ENCODE measurements around the gene YY1AP1.
"Not testable (repeated sequence)": the region's sequence is repeated elsewhere in the genome, so short reads cannot be mapped to it uniquely, and the experiment has no call there.

Gene YY1AP1

GRCh38 chr1:155688324-155689080 is at the start of gene YY1AP1:
Gene YY1AP1 (minus strand): TSS chr1:155688774. CDS start chr1:155680436, 8,338 bp downstream.
- peak; percentile 89 for DNase-seq (ENCODE audit: low spot score)

DNA sequence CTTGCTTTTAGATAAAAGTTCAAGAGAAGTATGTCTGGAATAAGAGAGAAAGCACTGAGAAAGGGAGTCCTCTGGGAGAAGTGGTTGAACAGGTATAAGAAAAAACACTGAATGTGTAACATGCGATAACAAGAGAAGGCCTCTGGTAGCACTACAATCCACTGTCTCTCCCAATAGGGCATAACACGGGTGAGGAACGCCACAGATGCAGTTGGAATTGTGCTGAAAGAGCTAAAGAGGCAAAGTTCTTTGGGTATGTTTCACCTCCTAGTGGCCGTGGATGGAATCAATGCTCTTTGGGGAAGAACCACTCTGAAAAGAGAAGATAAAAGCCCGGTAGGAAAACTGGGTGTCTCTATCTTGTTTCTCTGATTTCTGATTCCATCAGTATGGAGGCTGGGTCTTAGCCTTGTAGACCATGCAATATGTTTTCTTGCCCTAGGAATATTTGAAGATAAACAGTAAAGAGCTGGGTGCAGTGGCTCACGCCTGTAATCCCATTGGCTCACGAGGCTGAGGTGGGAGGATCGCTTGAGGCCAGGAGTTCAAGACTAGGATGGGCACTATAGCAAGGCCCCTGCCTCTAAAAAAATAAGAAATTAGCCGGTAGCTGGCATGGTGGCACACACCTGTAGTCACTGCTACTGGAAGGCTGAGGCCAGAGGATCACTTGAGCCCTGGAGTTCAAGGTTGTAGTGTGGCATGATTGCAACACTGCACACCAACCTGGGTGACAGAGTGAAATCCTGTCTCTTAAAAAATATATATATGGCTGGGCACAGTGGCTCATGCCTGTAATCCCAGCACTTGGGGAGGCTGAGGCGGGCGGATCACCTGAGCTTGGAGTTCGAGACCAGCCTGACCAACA is 40.7 kb upstream of the YY1AP1 start:
- peak; percentile 56 for DNase-seq (ENCODE audit: low spot score)

GRCh38 chr1:155725142-155725541 is 36.6 kb upstream of the YY1AP1 start:
- no peak for DNase-seq (ENCODE audit: low spot score)

GRCh38 chr1:155719703-155720102 is 31.1 kb upstream of the YY1AP1 start:
- no peak for DNase-seq (ENCODE audit: low spot score)

GRCh38 chr1:155718524-155719115 is 30.0 kb upstream of the YY1AP1 start:
- DNase-seq (ENCODE audit: low spot score) = not testable (repeated sequence)

GRCh38 chr1:155717041-155717440 is 28.5 kb upstream of the YY1AP1 start:
- no peak for DNase-seq (ENCODE audit: low spot score)

DNA sequence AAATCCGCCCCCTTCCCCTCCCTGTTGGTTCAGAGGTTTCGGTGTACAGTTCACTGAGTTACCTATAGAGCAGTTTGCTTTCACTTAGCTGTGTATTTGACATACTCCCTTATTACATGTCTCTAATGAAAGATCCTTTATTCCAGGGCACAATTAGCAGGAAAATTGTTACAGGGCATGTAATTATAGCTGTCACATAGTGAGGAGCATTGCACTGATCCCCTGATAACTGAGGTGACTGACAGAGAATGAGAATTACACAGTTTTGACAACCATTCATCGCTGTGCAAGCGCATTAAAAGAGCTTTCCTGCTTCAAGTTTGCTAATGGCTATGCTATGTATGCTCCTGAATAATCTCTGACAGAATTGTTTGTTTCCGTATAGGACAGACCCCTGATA is 27.2 kb upstream of the YY1AP1 start:
- no peak for DNase-seq (ENCODE audit: low spot score)

- DNase-seq (ENCODE audit: low spot score) = not testable (repeated sequence)
Measured at GRCh38 chr1:155715056-155715455, 26.5 kb upstream of the YY1AP1 start.

DNA sequence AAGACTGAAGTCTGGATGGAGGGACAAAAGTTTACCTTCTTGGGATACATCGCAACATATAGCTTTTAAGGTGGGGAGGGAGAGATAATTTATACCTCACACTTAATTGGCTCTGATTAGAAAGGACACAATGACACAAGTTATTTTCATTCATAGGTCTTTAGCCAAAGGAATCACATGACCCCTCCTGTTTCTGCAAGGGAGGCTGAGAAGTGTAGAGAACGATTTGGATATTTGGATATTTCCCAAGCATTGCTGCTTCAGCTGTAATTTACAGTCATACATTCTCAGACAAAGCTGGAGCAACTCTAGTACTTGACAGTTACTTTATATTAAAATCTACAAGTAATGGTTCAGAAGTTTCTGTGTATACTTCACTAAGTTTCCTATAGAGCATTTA is 24.5 kb upstream of the YY1AP1 start:
- no peak for DNase-seq (ENCODE audit: low spot score)

DNA sequence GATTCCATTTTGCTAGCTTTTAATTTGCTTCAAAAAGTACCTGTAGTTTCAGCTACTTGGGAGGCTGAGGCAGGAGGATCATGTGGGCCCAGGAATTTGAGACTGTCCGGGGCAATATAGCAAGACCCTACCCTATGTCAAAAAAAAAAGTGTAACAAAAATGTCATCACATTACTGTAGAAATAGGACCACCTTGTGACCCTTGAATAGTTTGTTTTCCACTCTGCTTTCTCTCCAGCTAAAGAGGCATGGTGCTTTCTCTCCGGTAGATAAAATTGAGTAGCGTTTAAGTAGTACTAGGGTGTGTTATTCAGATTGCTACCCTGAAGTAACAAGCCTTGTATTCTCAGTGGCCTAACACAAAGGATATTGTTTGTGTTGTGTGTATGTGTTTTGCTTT is 24.1 kb upstream of the YY1AP1 start:
- not testable (repeated sequence) for DNase-seq (ENCODE audit: low spot score)

DNA sequence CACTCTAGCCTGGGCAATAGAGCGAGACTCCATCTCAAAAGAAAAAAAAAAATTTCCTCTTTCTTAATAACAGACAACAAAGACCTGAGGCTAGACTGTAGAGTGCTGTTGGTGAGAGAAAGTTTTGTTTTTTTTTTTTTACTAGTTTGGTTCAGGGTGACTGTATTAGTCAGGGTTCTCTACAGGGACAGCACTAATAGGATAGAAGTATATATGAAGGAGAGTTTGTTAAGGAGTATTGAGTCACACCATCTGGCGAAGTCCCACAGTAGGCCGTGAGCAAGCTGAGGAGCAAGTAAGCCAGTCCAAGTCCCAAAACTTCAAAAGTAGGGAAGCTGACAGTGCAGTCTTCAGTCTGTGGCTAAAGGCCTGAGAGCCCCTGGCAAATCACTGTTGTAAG is 22.9 kb upstream of the YY1AP1 start:
- not testable (repeated sequence) for DNase-seq (ENCODE audit: low spot score)

- no peak for DNase-seq (ENCODE audit: low spot score)
Measured at GRCh38 chr1:155709391-155709790, 20.8 kb upstream of the YY1AP1 start.

DNA sequence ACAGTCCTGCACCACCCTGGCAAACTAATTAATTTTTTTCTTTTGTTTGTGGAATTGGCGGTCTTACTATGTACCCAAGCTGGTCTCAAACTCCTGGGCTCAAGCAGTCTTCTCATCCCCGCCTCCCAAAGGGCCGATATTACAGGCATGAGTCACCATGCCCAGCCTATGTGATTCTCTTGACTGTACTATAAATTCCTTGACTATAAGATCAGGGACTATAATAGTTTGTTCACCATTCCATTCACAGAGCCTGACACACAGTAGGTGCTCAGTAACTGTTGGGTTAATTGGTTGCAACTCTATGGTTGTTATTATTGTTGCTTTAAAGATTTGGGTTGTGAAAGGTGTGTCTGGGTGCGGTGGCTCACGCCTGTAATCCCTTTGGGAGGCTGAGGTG is 17.6 kb upstream of the YY1AP1 start:
- DNase-seq (ENCODE audit: low spot score) = peak; percentile 39

- DNase-seq (ENCODE audit: low spot score) = not testable (repeated sequence)
Measured at GRCh38 chr1:155704414-155704813, 15.8 kb upstream of the YY1AP1 start.

GRCh38 chr1:155703216-155703615 is 14.6 kb upstream of the YY1AP1 start:
- no peak for DNase-seq (ENCODE audit: low spot score)

- DNase-seq (ENCODE audit: low spot score) = not testable (repeated sequence)
Measured at GRCh38 chr1:155701675-155702074, 13.1 kb upstream of the YY1AP1 start.

GRCh38 chr1:155699062-155699461 is 10.5 kb upstream of the YY1AP1 start:
- DNase-seq (ENCODE audit: low spot score) = not testable (repeated sequence)

- DNase-seq (ENCODE audit: low spot score) = peak; percentile 60
Measured at GRCh38 chr1:155698382-155699038, 9.9 kb upstream of the YY1AP1 start.

DNA sequence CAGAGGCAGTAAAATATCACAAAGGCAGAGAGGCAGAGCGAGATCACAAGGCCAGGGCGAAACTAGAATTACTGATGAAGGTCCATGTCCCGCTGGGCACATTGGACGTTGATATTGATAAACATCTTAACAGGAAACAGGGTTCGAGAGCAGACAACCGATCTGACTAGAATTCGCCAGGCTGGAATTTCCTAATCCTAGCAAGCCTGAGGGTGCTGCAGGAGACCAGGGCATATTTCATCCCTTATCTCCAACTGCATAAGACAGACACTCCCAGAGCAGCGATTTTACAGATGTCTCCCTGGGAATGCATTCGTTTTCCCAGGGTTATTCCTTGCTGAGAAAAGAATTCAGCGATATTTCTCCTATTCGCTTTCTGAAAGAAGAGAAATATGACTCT is 9.0 kb upstream of the YY1AP1 start:
- not testable (repeated sequence) for DNase-seq (ENCODE audit: low spot score)

DNA sequence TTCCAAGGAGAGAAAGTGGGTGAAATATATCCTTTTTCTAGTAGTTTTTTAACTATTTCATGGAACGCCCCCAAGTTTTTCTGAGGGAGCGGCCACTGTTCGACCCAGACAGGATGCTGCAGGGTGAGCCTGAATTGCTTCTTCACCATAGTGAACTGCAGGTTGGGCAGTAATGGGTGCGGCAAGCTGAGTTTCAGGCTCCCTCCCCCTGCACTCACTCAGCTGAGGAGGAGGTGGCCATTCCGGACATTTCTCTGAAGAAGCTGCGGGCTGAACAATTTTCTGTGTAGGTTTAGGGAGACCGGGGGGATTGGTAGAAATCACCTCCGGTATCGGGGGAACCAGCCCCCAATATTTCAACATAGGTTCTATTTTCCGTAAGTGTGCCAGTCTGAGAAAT is 8.5 kb upstream of the YY1AP1 start:
- DNase-seq (ENCODE audit: low spot score) = no peak

GRCh38 chr1:155696524-155696923 is 8.0 kb upstream of the YY1AP1 start:
- DNase-seq (ENCODE audit: low spot score) = no peak

DNA sequence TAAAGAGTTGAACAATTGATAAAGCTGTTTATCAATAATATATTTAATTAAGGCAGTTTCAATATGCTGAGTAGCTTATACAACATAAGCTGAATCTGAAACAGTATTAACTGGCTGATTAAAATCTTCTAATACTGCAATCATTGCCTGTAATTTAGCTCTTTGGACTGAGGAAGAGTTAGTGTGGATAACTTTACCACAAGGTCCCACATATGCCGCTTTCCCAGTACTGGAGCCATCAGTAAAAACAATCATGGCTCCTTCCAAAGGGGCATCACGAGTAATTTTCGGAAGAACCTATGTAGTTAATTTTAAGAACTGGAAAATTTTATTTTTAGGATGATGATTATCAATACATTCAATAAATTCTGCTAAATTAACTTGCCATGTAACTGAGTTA is 7.0 kb upstream of the YY1AP1 start:
- DNase-seq (ENCODE audit: low spot score) = no peak
